Embryonic facial prominence (tissue), 1 donor: ENCODE measurements around the gene FYN.
"Not testable (repeated sequence)": the region's sequence is repeated elsewhere in the genome, so short reads cannot be mapped to it uniquely, and the experiment has no call there.

Experiments
- DNase-seq: peaks from one replicate; pipeline ENCODE4 v3.0.0-alpha.2; 2016; ENCODE audit errors: extremely low spot score

The FYN gene

DNA sequence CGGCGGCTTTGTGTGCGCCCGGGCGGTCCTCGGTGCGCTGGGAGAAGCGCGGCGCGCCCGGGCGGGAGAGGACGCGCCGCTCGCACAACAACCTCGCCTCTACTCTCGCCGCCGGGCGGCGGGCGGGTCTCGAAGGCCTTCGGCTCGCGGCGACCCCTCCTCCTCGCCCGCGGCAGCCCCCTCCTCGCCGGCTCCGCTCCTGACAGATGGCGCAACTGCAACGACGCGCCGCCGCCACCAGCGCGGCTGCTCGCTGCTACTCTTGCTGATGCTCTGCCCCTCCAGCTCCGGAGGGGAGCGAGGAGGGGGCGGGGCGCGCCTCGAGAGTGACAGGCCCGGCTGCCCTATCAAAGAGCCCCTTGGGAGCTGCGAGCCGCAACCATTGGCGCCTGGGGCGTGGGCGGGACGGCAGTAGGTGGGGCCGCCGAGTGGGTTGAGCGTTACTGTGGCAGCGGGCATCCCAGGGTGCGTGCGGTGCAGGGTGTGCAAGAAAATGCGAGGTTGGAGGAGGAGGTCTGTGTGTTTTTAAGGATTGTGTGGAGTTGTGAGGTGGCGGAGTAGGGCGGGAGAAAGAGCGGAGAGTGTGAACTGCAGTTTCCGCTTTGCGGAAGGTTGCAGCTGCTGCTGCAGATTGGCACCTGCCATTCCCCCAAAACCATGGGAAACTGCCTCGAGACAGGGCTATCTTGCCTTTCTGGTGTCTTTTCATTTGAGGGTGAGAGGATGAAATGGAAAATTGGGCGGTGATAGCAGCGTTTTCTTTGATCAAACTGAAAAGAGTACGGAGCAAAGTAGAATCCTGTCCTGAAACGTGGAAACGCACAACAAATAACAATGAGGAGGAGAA is at the start of gene FYN:
FYN (minus strand) TSS at position 275 of the 847 bp plus-strand sequence. CDS start 153,401 bp downstream, outside the sequence.
- DNase-seq: peak; percentile 96

DNA sequence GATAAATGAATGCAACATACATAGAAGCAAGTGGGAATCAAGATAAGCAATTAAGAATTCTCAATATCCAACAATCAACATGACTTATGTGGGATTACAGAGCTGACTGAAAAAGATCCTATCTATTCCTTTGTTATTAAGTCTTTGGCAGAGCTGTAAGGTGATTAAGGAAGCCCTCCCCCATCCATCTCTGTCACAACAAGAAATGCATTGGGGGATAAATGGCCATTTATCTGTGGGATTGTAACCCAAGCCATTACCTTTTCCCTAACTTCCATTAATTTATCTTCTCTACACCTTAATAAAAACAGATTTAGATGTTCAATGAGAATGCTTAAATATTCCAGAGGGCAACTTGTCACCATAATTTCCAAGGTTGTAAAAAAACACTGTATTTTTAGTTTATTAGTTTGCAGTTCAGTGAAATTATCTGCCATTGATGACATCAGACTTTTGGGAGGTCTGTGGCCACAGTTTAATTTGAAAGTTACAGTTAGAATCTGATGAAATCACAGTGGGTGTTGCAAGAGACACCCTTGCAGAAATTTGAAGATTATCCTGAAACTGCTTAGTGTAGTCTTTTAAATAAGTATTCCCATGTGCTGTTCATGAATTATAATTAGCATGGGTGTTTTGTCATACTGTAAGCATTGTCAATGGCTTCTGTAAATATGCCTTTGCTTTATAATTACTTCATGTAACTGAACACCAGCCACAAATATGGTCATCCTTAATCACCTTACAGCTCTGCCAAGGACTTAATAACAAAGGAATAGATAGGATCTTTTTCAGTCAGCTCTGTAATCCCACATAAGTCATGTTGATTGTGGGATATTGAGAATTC is 49.4 kb upstream of the FYN start:
- DNase-seq: no peak

DNA sequence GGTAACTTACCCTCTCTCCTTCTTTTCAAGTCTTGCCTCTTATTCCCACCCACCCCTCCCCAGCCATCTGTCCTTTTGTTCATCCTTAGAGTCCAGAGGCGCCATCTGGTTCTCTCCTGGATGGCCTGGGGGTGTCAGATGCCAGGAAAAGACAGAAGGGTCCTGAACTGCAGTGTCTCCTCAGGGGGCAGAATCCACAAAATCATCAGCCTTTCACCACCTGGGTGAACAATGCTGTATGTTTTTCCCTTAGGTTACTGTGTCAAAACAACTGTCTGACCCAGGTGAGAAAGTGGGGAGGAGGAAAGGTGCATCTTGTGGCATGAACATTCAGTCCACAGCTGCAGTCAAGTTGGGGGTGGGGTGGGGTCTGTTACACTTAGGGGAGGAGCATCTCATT is 47.9 kb upstream of the FYN start:
- DNase-seq: no peak

DNA sequence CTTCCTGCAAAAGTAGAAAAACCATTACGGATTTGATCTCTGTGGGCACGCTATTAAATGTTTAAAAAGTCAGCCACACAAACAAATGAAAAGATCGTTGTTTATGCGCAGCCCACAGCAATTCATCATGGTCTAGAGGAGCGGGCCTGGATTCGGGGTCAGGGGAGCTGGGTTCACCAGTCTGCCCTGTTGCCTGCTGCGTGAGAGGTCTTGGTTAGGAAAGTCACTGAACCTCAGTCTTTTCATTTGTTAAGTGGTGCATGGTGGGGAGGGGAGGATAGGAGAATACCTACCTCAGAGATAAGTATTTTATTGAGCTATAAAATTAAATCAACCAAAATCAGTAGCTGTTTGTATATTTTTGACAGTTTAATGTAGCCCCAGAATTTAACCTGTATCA is 47.3 kb upstream of the FYN start:
- DNase-seq: no peak

DNA sequence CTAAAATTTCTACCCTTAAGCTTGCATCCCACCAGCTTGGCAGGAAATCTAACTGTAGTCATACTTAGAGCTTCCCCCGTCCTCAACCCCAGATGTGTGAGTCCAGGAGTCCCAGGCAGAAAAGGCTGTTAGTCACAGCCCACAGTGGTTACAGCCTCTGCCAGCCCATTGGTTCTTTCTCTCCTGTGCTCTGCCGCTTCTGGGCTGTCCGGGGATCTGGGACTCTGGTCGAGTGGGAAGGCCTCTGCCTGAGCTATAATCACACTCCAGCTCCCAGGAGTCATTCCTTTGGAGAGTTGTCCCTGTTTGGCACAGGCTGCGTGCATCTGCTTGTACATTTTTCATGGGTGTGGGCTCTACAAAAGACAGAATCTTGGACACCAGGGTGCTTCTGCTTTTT is 45.6 kb upstream of the FYN start:
- no peak for DNase-seq

DNA sequence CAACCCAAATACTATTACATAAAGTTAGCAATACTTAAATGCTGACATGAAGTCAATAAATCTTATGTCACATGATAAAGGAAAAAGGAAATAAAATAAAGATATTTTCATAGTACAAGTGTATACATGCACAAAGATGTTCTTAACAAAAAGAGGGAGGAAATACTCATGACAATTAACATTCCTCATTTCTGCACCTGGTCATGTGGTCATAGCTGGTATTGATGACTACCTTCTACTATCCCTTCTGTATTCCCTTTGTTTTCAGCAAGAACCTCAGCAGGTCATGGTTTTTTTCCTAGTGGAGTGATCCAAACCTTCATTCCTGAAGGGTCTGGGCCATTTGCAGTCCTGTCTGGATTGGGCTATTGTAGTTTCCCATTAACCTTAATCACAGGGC is 43.5 kb upstream of the FYN start:
- no peak for DNase-seq

DNA sequence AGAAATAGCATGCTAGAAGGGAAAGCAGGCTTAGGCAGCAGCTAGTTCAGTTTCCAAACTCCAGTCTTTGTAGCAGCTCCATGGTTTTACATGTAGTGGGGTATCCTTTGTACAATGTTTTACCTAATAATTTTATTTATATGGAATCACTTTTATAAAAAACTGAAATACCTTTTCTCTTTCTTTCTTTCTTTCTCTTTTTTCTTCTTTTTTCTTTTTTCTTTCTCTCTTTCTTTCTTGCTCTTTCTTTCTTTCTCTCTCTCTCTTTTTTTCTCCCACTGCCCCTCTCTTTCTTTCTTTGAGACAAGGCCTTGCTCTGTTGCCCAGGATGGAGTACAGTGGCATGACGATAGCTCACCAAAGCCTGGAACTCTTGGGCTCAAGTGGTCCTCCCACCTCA is 41.4 kb upstream of the FYN start:
- DNase-seq: no peak

DNA sequence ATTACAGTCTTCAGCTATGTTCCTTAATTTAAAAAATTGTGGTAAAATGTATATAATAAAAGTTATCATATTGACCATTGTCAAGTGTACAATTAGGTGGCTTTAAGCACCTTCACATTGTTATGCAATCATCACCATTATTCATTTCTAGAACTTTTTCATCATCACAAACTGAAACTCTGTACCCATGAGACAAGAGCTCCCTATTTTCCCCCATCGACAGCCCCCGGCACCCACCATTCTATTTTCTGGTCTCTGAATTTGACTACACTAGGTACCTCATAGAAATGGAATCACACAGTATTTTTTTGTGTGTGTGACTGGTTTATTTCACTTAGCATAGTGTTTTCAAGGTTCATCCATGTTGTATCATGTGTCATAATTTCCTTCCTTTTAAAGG is 39.7 kb upstream of the FYN start:
- DNase-seq: no peak

DNA sequence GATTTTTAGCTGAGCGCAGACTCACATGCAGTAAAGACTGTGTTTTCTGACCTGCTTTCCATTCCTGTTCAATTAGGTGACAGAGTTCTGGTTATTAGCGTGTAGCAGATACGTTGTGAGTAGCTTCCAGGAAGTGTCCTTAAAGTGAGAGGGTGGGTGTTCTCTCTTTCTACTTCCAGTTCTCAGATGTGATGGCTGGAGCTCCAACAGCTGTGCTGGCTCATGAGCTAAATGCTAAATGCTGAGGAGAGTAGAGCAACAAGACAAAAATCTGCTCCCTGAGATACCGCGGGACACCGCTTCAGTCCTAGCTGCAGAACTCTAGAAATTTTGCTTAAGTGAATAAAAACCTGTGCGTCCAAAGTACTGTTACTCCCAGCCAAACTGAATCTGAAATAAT is 38.2 kb upstream of the FYN start:
- no peak for DNase-seq

DNA sequence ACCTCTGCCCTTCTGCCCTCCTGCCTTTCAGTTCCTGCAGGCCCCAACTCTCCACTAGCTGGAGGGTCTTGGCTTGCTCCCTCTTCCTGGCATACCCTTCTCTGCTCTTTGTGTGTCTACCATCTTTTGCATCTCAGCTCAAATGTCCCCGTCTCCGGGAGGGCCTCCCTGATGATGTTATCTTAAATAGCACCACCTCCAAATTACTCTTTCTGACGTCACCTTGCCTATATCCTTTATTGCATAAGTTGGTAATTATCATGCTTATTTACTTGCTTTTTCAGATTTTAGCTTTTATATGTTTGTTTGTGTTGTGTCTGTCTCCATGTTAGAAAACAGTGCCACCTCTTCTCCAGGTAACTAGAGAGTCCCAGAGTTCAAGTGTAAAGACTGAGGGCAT is 36.0 kb upstream of the FYN start:
- no peak for DNase-seq

DNA sequence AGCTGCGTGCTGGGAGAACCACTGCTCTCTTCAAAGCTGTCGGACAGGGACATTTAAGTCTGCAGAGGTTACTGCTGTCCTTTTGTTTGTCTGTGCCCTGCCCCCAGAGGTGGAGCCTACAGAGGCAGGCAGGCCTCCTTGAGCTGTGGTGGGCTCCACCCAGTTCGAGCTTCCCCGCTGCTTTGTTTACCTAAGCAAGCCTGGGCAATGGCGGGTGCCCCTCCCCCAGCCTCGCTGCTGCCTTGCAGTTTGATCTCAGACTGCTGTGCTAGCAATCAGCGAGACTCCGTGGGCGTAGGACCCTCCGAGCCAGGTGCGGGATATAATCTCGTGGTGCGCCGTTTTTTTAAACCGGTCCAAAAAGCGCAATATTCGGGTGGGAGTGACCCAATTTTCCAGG is 35.1 kb upstream of the FYN start:
- not testable (repeated sequence) for DNase-seq

DNA sequence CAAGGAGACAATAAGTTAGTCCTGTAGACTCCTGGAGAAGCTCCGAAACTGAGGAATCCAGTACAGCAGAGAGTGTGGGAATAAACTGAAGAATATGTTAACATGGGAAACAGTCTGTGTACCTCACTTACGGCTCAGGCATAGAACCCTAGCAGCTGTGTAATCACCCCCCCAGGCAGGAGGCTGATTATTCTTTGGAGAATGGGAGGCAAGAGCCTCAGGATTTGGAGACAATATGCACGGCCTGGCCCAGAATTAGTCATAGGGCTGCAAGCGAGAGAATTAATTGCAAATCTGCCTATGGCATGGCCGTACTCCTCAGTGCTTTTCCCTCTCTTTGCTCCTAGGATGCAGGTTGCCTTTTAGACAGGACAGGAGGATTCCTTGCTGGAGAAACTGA is 27.5 kb upstream of the FYN start:
- no peak for DNase-seq

DNA sequence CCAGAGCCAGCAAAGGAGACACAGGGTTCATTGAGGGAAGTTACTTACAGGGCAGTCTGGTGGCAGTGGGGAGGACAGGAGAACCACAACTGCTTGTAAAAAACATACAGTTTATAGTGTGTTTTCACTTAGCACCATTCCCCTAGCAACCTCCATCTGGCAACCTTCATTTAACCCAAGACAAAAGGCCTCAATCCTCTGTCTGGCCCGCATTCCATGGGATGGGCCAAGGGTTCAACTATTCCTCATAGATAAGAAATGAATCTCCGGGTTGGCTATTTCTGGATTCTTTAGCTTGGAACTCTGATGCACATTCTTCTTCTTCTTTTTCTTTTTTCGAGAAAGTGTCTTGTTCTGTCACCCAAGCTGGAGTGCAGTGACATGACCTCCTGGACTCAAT is 26.3 kb upstream of the FYN start:
- no peak for DNase-seq

DNA sequence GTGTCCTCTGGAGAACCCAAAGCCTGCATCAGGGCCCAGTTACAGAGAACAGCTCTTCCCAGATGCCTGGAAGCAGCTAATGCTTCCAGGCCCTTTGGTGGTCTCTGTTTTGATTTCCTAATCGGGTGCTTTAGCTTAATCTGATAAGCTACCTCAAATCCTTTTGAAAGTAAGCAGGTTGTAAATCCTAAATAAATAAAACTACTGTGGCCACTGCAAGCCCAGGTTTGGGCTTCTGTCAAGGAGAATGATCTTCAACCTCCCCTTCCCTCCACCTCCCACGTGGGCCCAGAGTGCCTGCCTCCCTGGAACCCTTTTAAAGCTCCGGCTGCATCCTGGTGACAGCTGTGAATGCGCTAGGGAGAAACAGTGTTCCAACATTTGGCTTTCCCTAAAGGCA is 25.2 kb upstream of the FYN start:
- DNase-seq: no peak

DNA sequence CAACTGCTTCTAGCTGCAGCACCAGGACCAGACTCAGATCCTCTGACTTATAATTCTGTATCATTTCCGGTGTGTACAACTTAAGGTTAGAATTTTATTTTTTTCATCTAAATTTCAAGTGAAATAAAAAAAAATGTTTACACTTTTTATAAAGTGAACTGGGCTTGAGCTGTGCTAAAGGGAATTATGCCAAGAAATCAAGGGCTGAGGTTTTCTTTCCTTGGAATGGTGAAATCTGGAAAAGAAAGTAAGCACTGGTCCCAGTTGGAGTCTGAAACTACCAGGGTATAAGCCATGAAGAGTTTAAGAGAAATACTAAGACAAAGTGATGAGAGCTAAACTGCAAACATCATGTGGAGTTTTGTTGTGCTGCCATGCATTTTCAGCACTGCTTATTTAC is 21.7 kb upstream of the FYN start:
- DNase-seq: no peak

DNA sequence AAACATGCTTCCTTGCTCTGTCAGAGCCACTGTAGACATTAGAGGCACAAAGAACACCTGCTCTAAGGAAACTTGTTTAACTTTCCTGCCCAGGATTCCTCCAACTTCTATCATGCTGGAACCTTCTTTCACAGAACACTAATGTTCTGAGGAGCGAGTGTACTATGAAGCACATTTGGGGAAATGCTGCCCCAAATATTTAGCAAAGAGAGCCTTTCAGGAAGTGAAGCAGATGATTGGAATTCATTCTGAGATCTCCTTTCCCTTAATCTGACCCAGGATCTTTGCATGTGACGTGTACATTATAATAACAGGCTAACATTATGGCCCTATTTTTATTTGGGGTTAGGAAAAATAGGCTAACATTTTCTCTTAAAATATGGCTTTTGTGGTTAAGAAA is 21.0 kb upstream of the FYN start:
- DNase-seq: no peak

DNA sequence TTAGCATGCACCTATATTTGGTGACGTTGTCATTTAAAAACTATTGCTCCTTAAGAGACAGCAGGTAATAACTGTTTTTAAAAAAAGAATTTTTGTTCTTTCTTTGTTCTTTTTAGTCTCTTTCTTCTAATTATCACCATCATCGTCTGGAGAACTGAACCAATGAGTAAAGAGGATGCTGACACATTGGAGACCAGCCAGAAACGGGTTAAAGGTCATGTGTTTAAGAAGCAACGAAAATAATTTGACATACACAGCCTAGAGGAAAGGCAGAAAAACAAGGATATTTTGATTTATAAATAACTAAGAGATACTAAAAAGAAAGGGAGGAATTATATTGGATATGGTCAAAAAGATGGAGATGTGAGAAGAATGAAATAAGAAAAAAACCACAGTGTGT is 19.2 kb upstream of the FYN start:
- DNase-seq: no peak

DNA sequence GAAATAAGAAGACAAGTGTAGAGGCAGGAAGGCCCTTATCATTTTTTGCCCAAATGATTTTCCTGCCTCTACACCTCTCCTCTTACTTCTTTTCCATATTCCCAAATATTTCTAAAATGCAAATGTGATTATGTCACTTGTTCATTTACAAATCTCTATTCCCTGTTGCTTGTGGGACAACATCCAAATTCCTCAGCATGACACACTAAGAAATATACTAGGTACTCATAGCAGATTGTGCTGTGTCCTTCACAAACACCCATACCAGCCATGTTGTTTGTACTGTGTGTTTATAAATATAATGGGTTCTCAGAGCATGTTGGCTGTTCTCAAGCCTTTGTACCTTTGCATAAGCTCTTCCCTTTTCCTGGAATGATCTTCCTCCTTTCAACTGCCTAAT is 17.7 kb upstream of the FYN start:
- no peak for DNase-seq

DNA sequence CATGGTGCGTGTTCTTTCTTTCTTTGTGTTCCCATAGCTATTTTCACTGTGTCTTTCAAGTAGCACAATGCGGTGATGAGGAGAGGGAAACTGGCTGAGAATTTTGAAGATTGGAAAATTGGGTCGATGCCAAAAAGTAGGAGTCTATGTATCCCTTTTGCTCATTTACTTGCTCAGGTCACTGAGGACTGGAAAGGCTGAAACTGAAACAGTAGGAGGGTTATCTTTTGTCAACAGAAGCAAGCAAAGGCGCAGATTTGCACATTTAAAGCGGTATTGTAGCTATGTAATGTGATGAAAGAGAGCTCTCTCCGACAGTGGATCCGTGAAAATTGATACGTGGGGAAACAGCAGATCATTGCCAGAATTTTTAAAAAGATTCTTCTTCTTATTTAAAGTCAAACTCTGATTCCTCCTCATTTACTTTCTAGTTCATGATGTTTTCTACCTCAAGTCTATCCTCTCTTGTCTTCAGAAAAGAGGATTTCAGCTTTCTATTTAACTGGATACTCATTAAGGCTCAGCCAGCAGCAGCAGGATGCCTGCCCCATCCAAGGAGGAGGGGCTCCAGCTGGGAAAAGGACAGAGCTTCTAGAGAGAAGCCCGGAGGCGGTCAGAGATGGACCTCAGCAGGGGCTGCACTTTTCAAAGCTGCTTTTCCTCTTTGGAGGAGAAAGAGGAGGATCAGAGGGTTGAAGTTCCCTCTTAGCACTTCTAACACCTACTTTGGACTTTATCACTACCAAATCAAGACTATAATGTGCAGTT is 15.9 kb upstream of the FYN start:
- DNase-seq: no peak

DNA sequence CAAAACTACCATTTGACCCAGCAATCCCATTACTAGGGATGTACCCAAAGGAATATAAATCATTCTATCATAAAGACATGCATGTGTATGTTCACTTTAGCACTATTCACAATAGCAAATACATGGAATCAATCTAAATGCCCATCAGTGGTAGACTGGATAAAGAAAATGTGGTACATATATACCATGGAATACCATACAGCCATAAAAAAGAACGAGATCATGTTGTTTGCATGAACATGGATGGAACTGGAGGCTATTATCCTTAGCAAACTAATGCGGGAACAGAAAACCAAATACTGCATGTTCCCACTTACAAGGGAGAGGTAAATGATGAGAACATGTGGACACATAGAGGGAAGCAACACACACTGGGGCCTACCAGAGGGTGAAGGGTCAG is 13.5 kb upstream of the FYN start:
- DNase-seq: not testable (repeated sequence)

DNA sequence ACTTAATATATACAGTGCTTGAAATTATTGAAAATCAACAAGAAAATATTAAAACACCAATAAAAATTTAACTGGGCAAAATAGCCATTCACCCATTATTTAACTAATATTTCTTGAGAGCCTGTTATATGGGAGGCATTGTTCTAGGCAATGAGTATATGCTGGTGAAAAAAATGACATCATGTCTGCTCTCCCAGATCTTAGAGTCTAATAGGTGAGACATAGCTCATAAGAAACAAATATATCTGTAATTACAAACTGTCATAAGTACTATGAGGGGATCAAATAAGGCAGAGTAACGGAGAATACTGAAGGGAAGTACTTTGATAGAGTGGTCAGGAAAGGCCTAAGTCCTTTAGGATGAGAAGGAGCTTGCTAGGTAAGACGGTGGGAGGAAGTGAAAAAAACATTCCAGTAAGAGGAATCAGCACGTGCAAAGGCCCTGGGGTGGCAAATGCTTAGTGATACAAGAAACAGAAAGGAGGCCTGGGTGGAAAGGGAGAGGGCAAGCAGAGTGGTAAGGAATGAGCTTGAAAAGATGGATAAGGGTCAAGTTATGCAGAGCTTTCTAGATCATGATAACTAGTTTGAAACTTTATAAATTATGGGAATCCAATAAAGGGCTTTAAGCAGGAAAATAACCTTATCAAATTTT is 12.2 kb upstream of the FYN start:
- DNase-seq: no peak

DNA sequence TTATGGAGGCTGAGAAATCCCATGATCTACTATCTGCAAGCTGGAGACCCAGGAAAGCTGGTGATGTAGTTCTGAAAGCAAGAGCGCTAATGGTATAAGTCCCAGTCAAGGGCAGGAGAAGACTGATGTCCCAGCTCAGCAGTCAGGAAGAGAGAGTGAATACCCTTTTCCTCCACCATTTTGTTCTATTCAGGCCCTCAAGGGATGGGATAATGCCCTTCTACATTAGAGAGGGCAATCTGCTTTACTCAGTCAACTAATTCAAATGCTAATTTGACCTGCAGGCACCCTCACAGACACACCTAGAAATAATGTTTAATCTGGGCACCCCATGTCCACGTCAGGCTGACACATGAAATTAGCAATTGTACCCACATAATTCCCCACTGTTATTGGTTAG is 10.8 kb upstream of the FYN start:
- no peak for DNase-seq
